Effector memory CD4-positive, alpha-beta T cell (primary cell): Measurements from ENCODE around the gene ACP6.

Source experiments
- DNase-seq, 3 donors: peaks; one replicate each; pipeline ENCODE4 v3.0.0-alpha.2; 2020
- H3K27ac ChIP-seq: 2 replicates; pipeline ENCODE4 v1.7.0; 2013; ENCODE audit warnings: mild to moderate bottlenecking, low read length, moderate library complexity; ENCODE audit not compliant: insufficient read depth, poor library complexity, severe bottlenecking
- H3K27me3 ChIP-seq: replicated peaks from 2 replicates; pipeline ENCODE4 v1.7.0; 2013; ENCODE audit warnings: mild to moderate bottlenecking, low read length; ENCODE audit not compliant: insufficient read depth, control insufficient read depth, poor library complexity, severe bottlenecking
- H3K36me3 ChIP-seq: 2 replicates; pipeline ENCODE4 v1.7.0; 2013; ENCODE audit warnings: mild to moderate bottlenecking, low read length, moderate library complexity; ENCODE audit not compliant: control insufficient read depth, insufficient read depth
- H3K4me1 ChIP-seq: 2 replicates; pipeline ENCODE4 v1.7.0; 2013; ENCODE audit warnings: low read length, mild to moderate bottlenecking; ENCODE audit not compliant: control insufficient read depth, insufficient read depth, poor library complexity, severe bottlenecking
- H3K4me3 ChIP-seq: 2 replicates; pipeline ENCODE4 v1.7.0; 2013; ENCODE audit warnings: low read length, low read depth, mild to moderate bottlenecking; ENCODE audit not compliant: insufficient read depth, poor library complexity, severe bottlenecking
- H3K9me3 ChIP-seq: 2 replicates; pipeline ENCODE4 v1.7.0; 2013; ENCODE audit warnings: mild to moderate bottlenecking, low read length, moderate library complexity; ENCODE audit not compliant: control insufficient read depth

Gene ACP6

DNA sequence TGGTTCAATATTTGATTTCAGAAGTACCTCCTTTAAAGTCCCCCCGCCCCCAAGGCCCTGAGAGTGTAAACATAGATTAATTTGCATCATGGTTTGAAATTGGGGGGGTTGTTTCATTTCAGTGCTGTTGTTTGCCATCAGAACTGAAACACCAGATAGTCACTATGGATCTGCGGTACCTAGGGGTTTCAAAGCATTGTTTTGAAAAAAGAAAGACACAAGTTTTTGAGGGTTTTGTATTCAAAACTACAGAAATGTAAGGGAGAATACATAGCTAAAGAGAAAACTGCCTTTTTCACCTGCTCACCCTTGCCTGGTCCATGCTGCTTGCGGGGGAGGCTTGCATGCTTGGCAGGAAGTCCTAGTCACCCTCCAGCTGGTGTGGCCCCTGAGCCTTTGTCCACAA, 59.3 kb downstream of the ACP6 start:
- H3K9me3 ChIP-seq = no peaks in the 10 kb centered on the region
- no peaks in the 10 kb centered on the region for H3K27me3 ChIP-seq
- DNase-seq = no peak
- no peak overlapping the region for H3K4me3 ChIP-seq
- H3K4me1 ChIP-seq = no peaks in the 10 kb centered on the region
- peaks cover 49% of the 10 kb centered on the region for H3K36me3 ChIP-seq
- H3K27ac ChIP-seq = no peak overlapping the region

DNA sequence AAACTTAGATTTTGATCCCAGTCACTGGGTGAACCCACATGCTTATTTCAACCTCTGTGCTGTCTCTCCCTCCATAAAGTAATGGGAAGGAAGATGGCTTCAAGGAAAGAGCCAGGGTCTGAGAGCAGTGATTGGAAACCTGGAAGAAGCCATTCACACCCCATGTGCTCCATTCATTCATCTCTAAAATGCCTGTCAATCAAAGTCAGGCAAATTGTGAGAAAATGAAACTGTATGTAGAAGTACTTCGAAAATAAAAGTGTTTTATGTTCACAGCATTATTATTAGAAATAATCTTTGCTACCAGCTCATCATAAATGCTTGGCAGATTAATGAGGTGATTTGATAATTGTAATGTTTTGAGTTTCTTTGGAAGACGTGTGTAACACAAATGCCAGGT, 61.0 kb downstream of the ACP6 start:
- Histone ChIP-seq H3K27me3 (no peaks in the 10 kb centered on the region), H3K27ac (no peak overlapping the region), H3K36me3 (peaks cover 45% of the 10 kb centered on the region), H3K4me1 (no peaks in the 10 kb centered on the region), H3K9me3 (no peaks in the 10 kb centered on the region), H3K4me3 (no peak overlapping the region)
- no peak for DNase-seq

DNA sequence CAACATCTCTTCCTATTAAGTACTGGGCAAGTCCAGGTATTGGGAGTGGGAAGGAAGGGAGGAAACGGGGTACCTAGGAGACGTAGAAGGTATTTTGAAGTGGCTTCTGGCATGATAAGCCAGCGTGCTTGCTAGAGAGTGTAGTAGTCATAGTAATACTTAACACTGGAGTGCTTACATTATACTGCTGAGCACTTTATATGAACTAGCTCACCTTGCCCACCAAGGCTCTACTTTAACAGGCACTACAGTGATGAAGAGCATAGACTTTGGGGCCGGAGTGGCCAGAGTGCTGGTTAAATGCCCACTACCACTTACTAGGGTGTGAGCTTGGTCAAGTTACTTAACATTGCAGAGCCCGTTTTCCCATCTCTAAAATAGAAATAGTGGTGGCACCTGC, 61.7 kb downstream of the ACP6 start:
- no peaks in the 10 kb centered on the region for H3K27me3 ChIP-seq
- no peak overlapping the region for H3K4me3 ChIP-seq
- H3K36me3 ChIP-seq = peaks cover 38% of the 10 kb centered on the region
- no peaks in the 10 kb centered on the region for H3K9me3 ChIP-seq
- H3K4me1 ChIP-seq = no peaks in the 10 kb centered on the region
- DNase-seq = no peak
- H3K27ac ChIP-seq = no peak overlapping the region

DNA sequence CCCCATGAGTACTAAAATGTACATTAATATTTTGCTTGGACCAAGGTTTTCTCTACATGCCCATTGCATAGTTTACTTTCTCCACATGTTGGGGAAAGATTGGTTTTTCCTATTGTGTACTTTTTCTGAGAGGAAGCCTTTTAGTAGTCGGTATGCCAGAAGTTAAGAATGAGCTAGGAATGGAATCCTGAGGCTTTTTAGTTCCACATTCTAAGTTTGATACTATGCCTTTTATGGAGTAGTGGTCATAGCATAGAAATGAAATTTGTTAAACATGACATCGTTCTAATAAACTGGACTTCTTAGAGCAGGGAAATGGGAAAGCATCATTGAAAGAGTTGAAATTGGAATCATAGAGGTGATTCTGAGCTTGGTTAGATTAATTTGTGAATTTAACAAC, 64.7 kb downstream of the ACP6 start:
- Histone ChIP-seq H3K9me3 (no peaks in the 10 kb centered on the region), H3K4me1 (peaks cover 3% of the 10 kb centered on the region), H3K4me3 (no peak overlapping the region), H3K27ac (no peak overlapping the region), H3K36me3 (peaks cover 13% of the 10 kb centered on the region), H3K27me3 (no peaks in the 10 kb centered on the region)
- no peak for DNase-seq

DNA sequence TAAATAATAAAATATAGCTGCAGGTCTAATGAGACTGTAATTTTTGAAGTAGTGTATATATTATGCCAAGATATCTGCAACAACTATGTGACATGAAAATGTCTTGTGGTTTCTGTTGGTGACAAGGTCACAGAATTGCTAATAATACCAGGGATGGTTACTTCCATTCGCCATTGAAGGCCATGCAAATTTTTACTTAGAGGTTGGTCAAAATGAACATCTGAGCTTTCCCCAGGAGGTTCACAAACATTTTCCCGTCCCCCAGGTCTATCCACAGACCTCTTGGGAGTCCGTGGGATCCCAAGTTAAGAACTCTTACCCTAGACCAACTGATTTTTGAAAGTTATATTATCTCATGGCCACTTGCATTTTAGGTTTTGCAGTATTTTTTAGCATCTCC, 66.3 kb downstream of the ACP6 start:
- H3K27me3 ChIP-seq = no peaks in the 10 kb centered on the region
- H3K4me1 ChIP-seq = peaks cover 11% of the 10 kb centered on the region
- no peak overlapping the region for H3K4me3 ChIP-seq
- H3K36me3 ChIP-seq = peaks cover 7% of the 10 kb centered on the region
- no peaks in the 10 kb centered on the region for H3K9me3 ChIP-seq
- no peak for DNase-seq
- H3K27ac ChIP-seq = no peak overlapping the region

DNA sequence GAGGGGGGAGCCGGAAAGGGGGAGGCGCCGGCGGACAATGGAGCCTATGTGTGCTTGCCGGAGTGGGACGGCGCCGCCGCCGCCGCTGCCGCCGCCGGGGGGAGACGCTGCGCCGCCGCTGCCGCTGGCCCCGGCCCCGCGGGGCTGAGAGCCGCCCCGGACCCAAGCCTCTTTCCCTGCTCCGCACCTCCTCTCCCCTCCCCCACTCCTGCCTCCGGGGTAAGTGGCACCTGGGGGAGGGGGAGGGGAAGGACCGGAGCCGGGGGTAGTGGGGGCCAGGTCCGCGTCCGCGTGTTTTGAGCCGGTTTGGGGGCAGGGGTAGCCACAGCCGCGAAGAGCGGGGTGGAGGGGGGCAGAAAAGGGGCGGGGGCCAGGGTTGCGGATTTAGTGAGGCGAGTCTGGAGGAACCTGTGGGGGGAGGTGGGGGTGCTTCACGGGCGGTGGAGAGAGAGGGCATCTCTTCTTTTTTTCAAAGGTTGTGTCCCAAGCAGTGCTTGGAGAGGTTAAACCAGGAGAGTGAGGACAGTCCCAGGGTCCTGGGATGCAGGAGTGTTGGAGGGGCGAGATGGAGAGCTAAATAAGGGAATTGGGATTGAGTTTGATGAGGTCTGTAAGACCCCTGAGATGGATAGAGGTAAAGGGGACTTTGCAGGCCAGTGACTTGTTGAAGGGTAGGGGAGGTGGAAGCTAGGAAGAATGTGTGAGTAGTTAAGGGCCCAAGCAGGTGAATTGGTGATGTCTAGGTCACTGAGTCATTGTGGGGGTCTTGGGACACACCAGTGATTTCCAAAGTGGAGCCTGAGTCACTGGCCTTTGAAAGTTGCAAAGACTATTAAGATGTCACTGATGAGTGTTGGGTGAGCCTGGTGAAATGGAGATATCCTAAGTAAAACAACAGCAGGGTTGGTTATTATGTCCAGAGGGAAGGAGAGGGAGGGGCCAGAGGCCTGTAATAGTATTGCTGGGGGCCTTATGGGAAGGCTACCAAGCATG, 69.9 kb downstream of the ACP6 start:
- Histone ChIP-seq H3K4me3 (peak overlapping the region; percentile 78), H3K36me3 (no peaks in the 10 kb centered on the region), H3K9me3 (no peaks in the 10 kb centered on the region), H3K27ac (peak overlapping the region; percentile 67), H3K27me3 (no peaks in the 10 kb centered on the region), H3K4me1 (peaks cover 16% of the 10 kb centered on the region)
- peak in 1 of 3 donors; percentile 14 for DNase-seq

DNA sequence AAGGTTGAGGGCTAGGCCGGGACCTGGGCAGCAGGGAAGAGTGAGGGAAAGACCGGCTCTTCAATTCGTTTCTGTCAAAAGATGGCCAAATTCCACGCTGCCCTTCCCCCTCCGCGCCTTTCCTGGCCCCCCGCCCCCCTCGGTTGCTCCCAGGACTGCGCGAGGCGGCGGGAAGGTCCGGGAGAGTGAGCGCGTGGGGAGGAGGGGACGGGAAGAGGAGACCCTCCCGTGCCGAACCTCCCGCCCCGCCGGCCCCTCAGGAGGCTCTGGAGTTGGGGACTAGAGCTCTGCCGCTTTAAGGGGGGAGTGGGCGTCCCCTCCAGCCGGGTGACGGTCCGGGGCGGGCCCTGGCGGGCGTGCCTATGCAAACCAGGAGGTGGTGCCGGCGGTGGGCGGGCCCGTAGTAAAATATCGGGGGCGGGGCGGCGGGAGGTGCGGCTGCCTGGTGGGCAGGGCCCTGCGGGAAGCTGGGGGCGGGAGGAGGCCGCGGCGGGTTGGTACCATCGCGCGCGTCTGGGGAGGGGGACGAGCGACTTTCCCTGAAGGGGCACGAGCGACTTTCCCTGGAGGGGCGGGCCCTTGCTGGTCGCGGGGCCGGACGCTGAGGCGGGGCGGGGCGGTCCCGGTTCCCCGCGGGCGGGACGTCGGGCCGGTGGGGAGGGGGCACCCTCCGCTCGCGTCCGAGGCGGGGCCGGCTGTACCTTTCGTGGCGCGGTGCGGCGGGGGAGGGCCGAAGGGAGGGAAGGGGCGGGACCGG, 70.8 kb downstream of the ACP6 start:
- H3K36me3 ChIP-seq = no peaks in the 10 kb centered on the region
- peak overlapping the region; percentile 67 for H3K27ac ChIP-seq
- peaks cover 16% of the 10 kb centered on the region for H3K4me1 ChIP-seq
- peak overlapping the region; percentile 78 for H3K4me3 ChIP-seq
- no peaks in the 10 kb centered on the region for H3K27me3 ChIP-seq
- DNase-seq = peak; percentile 92 to 94 (median 93)
- H3K9me3 ChIP-seq = no peaks in the 10 kb centered on the region

DNA sequence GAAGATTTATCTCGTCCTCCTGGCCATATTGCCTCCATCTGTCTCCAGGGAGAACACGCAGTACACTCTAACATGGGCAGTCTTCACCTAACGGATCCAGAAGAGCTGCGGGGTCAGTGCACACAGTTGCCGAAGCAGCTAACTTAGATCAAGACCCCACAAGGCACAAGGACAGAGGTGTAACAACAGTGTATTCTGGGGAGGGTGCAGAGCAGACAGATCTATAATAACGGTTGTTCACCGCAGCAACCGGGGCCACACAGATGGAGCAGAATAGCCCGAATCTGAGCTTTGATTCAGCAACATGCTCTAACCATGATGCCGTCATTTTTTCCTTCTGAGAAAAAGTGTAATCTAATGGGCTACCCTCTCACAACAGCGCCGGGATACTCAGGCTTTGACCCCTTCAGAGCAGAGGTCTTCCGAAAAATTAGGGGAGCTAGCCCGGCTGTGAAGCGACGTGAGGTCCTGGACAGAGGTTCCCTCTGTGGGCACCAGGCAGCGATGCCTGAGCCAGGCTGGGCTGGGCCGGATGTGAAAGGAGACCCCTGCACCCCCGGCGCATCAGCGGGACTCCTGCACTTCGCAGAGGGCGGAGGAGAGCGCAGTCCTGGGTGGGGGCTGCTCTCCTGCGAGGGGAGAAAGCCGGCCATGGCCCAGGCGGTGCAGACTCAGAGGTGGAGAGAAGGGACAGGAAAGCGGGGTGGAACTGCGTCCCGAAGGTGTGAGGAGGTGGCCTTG, 71.5 kb downstream of the ACP6 start:
- Histone ChIP-seq H3K27me3 (no peaks in the 10 kb centered on the region), H3K36me3 (no peaks in the 10 kb centered on the region), H3K4me1 (peaks cover 16% of the 10 kb centered on the region), H3K27ac (peak overlapping the region; percentile 67), H3K4me3 (peak overlapping the region; percentile 78), H3K9me3 (no peaks in the 10 kb centered on the region)
- DNase-seq = peak in 2 of 3 donors; percentile 6 to 13

DNA sequence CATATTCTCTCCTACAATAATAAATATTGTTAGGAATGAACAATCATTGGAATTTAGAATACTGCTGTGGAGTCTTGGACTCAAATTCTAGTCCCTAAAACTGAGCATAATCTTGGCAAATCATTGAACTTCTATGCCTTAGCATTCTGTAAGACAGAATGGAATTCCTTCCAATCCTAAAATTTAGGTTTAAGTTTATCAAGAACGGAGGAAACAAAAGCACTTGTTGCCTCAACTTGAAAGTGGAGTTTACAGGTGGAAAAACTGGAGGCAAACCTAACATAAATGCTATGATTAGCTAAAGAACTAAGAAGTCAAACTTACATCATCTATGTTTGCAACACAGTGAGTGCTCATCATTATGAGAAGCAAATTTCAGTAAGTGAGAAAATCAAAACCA, 73.3 kb downstream of the ACP6 start:
- no peak for DNase-seq
- Histone ChIP-seq H3K4me1 (peaks cover 16% of the 10 kb centered on the region), H3K4me3 (no peak overlapping the region), H3K27me3 (no peaks in the 10 kb centered on the region), H3K9me3 (no peaks in the 10 kb centered on the region), H3K36me3 (no peaks in the 10 kb centered on the region), H3K27ac (no peak overlapping the region)
